T-helper 2 cell treated with Interferon-gamma antibody and Interleukin-4, amounts not matched to agents 100 ng/mL and 5 ng/mL, for 36 hours (primary cell): ENCODE results near the gene DIS3L2. TPM values are rescaled to one million over a fixed set of nuclear protein-coding genes. Genes with fewer than 3 reads are reported as not detected.
"Not testable (repeated sequence)": the region's sequence is repeated elsewhere in the genome, so short reads cannot be mapped to it uniquely, and the experiment has no call there.

ENCODE experiments used
- intact Hi-C: fragments of 100-400 bp; cut with micrococcal nuclease; formaldehyde crosslinking; loops from one replicate; pipeline ENCODE4 v1.15.1; 2023
- total RNA-seq: library from RNA; stranded (reverse); gene quantifications from 2 replicates; pipeline ENCODE4 v1.2.3, GENCODE V29; 2022

DIS3L2 gene
- total RNA-seq, 1 donor from 2014 or later = 43.7 TPM

DNA sequence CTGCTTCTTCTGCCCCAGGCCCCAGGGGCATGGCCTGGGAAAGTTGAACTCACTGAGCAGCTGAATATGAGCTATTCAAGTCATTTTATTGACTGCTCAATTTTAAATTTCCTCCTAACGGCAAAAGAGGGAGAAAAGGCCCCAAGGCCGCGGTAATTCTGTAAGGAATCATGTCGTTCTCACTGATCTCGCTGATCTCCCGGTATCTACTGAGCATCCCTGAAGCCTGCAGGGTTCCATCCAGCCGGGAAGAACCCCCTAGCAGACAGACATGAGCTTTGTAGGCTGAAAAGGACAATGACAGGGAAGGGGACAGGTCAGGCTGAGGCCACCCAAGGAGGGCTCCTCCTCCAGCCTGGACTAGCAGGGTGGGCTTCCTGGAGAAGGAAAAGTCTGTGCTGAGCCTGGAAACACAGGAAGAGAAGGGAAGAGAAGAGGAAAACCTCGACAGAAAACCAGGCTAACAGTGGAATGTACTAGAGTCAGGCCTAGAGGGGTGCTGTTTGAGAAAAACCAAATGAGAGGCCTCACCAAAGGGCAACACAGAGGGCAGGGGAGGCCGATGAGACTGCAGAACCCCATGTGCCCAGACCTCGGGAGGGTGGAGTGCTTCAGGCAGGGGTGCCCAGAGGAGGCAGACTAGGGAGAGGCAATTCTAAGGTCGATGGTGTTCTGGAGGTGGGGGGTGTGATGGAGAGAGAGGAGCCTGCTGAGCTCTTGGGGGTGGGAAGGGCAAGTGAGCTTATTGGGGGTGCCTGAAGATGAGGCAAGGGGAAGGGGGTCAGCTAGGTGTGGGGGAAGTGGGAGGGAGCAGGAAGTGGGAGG lies 32.4 kb upstream of the DIS3L2 start:
- intact Hi-C loops = loop anchor here (5.0 kb wide), 1 partner anchor 303 kb away; no protein-coding TSS in a partner anchor

DNA sequence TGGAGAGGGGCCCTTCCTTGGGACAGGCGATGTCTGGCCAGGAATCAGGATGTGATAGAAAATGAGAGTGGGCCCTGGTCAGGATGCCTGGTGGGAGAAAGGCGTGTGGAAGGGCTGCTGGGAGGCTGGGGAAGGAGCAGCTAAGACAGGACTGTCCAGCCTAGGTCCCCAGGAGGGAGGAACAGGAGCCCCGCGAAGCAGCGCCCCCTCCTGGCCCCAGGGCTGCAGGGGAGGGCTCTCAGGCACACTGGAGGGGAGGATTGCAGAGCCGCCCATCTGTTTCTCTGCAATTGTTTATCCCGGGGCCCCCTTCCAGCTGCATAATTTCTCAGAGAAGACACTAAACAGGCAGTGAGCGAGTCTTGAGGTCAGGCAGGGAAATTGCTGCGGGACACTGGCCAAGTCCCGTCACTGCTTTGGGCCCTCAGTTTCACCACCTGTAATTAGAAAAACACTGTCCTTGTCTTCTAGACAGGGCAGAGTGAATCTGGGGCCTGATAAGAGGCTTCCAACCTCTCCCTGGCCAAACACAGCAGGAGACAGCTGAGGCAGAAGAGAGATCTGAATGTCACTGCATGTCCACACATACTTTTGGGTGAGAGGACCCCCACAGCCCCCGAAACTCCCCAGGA lies 31.4 kb upstream of the DIS3L2 start:
- intact Hi-C loops = loop anchor here (5.0 kb wide), 1 partner anchor 302 kb away; no protein-coding TSS in a partner anchor

DNA sequence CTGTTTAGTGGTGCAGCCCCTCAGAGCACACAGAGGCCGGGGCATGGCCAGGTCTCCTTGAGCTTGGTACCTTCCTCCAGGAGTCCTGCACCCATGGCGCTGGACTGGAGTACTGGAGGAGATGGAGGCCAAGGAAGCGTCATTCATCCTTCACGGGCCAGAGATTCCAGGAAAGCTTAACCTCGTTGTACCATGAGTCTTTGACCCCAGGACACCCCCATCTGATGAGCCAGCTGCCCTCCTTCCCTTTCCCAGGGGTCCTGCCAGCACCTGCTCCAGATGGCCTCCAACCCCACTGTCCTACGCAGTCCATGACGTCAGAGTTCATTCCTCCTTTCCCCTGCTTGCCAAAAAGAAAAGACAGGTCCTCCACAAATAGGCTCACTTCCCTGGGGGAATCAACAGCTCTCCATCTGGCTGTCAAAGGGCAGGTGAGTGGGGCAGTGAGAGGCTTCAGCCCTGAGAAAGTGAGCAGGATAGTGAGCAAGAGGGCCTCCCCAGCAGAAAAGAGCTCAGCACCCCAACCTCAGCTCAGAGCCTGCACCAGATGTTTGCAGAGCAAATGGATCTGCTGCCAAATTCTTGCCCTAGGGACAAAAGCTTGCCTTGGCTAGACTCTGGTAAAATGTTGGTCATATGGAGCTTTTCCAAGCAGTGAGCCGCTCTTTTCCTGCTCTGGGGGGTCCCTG lies 30.8 kb upstream of the DIS3L2 start:
- intact Hi-C loops = no loop called here

DNA sequence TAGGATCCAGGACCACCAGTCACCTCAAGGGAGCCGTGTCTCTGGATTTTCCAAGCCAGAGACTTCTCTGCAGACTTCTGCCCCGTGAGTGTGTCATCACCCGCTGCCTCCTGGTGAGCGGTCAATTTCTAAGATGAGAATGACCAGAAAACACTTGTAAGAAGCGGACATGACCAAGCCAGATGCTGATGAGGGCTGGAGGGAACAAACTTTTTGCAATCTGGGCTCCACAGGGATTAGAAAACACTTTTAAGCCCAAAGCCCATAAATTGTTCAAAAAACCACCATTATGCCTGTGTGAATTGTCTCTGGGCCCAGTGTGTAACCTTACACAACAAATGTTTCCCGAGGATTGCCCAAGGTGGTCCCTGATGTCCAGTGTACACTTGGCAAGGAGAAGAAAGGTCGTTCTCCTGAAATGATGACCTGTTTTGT lies 30.0 kb upstream of the DIS3L2 start:
- intact Hi-C loops = no loop called here

DNA sequence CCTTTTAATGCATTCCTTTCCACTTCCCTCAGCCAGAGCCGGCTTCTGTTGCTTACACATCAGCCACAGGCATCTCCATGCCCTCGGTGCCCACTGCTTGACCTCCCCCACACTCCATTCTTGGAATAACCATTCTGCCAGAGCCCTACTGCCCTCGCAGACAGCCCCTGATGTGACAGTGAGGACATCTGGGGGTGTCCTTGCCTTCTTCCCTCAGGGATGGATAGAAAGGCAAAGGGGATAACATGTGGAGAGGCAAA lies 28.9 kb upstream of the DIS3L2 start:
- intact Hi-C loops = no loop called here

DNA sequence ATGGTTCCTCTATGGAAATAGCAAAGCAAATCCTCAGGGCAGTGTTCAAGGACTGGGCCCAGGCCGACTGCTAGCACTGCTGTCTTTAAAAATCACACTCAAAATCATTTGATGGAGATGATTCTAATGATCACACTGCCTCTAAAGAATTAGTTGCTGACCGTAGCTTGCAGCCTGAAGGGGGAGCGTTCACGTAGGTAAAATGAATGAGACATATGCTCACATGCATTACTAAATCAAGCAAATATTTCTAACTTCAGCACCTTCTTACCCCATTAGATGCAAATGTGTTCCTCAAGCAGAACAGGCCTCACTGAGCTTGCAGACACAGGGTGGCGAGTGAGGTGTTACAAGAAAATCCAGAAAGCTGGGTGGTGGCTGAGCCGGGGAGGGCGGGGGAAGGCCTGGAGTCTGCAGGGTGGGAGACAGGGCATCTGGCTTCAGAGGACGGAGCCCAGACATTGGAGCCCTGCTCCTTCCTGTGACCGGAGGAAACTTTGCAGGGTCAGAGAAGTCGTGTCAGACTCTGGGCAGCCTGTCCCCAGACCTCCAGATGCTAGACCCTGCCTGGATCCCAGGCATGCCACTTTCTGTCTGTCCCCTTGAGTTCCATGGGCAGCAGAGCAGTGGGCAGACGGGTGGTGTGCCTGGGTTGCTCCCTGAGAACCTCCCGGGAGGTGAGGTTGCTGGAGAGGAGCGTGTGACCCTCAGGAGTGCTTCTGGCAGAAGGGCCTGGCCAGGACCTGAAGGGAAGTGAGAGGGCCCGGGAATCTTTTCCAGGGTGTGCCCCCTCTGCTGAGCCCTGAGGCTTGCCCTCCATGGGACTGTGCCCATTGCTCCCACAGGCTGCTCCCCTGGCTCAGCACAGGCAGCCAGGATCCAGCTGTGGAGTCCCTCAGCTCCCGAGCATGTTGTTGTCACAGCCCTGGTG lies 28.3 kb upstream of the DIS3L2 start:
- intact Hi-C loops = no loop called here

DNA sequence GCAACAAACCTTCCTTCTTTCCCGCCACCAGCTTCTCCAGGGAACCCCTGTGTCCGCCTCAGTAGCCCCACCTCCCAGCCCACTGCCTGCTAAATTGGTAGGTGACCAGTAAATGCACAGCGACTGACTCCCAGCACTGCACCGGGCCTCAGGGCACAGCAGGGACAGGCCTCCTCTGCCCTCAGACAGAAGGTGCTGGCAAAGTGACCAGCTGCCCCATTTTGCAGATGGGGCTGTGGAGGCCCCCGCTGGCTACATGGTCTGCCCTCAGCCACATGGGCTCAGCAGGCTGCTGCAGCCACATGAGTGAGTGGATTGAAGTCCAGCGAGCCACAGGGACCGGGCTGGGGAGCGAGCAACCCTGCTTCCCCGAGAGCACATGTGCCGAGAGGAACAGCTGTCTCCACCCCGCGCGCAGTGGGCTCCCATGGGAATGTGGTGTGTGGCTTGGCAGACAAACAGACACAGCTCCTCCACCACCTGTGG lies 27.6 kb upstream of the DIS3L2 start:
- intact Hi-C loops = no loop called here

DNA sequence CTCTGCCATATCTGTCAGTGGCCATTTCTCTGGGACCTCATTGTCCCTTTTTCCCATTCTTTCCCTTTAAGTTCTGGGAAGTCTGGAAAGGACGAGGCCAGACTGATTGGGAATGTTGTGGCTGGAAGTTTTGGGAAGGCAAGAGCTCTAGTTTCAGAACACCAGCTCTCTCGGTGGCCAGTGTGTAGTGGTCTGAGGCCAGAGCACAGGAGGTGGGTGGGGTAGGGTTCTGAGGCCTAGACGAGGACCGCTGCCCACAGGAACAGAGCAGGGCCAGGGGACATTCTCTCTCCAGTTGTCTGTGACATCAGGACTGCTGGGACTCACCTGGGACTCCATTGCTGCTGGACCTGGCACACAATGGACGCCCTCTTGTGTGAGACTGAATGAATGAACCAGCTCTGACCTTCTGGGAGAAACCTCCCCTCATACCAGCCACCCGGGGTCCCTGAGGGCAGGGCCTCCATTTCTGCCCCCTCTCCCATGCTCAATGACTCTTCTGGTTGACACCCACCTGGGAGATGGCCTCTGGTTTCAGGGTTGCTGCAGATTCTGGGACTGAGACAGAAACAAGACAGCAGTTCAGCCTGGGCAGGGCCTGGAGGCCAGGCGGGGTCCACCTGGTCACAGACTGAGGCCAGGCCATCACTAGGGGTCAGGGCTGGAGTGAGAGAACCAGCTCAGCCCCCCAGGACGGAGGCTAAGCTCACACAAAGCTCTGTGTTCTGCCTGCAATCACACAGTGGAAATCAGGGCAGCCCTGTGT lies 26.9 kb upstream of the DIS3L2 start:
- intact Hi-C loops = no loop called here

DNA sequence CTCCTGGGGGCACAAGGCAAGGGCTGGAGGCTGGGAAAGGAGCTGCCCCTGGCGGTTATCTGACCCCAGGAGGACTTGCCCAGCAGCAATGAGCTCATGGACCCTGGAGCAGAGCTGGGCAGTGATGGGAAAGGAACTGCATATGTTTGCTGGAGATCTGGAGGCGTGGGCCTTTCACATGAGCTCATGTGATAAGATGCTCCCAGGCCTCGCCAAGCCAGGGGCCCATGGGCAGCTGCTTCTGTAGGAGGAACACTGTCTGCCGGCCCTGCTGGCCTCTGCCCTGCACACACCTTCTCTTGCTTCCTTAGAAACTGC lies 26.3 kb upstream of the DIS3L2 start:
- intact Hi-C loops = no loop called here

DNA sequence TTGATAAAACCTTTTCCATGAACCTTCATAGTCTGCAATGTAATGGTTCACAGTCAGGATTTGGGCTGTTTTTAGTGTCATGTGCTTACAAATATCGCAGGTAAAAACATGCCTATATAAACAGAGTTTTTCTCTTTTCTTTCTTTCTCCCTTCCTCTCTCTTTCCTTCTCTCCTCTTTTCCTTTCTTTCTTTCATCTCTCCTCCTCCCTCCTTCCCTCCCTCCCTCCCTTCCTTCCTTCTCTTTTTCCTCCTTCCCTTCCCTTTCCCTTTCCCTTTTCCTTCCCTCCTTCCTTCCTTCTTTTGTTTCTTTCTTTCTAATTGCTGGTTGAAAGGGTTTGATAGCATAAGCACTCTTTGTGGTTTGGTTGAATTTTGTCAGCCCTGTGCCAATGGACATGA lies 25.7 kb upstream of the DIS3L2 start:
- intact Hi-C loops = no loop called here

DNA sequence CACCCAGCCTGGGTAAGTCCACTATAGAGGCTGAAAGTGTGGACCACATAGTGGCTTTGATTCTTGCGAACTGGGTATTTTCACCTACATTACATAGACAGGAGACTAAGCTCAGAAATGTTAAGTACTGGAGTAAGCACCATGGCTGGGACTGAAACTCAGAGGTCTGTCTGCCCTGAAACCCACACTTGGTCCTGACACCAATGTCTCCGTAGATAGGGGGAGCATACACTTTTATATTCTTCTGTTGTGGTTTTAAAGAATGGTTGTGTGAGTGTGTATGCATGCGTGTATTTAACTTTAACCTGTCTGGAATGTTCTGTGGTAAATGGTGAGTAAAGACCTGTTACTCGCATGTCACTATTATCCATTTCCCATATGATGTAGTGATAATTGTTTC lies 25.0 kb upstream of the DIS3L2 start:
- intact Hi-C loops = no loop called here

DNA sequence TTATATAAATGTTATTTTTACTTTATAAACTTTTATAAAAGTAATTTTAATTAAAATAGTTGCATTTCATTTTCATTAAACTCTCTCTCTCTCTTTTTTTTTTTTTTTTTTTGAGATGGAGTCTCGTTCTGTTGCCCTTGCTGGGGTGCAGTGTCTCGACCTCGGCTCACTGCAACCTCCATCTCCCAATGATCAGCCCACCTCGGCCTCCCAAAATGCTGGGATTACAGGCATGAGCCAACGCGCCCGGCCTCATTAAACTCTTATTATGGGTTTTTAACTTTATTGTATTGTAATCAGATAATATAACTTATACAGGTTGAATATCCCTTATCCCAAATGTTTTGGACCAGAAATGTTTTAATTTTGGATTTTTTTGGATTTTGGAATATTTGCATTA lies 24.5 kb upstream of the DIS3L2 start:
- intact Hi-C loops = no loop called here

DNA sequence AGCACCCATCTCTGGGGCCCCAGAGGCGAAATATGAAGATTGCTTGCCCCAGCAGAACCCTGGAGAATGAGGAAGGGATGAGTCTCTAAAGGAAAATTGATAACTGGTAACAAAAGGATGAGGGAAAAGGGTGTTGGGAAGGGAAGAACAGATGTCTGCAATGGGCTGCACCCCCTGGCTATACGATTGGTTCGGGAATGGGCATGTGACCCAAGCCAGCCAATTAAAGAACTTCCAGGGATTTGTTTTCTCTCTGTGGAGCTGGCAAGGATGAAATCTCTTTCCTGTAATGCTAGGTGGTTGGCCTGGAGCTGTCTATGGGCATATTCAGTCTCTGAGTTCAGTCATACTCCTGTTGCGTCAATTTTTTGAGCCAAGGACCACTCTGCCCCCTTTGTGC lies 22.5 kb upstream of the DIS3L2 start:
- intact Hi-C loops = no loop called here

DNA sequence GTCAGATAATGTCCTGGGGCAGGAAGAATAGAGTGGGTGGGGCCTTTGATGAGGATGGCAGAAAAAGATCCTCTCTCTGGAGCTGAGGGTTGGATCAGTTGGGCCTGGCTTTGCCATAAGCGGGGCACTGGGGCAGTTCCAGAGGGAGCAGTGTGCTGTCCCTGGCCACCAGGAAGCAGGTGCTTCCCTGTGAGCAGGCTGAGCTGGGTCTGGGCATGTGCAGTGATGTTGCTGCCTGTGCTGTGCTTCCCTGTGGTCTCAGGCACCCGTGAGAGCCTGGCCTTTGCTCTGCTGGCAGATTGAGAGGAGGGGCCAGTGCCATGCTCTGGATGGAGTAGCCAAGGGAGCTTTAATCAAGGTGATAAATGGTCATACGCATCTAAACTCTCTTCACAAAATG lies 20.7 kb upstream of the DIS3L2 start:
- intact Hi-C loops = no loop called here

DNA sequence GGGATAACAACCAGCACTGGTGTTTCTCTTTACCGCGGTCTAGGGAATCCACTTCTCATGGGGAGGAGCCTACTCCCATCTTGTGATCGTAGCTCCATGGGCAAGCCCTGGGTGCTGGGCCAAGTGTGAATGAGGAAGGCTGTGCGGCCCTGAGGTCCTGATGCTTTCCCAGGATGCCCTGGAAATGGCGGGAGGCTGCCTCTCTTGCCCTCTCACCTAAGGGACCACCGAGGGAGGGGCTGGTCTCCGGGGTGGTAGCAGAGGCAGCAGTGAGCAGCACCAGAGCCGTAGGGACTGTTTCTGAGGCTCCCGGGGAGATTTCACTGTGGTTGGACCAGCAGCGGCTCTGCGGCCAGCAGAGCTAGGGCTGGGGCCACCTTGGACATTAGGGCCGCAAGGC lies 19.8 kb upstream of the DIS3L2 start:
- intact Hi-C loops = no loop called here

DNA sequence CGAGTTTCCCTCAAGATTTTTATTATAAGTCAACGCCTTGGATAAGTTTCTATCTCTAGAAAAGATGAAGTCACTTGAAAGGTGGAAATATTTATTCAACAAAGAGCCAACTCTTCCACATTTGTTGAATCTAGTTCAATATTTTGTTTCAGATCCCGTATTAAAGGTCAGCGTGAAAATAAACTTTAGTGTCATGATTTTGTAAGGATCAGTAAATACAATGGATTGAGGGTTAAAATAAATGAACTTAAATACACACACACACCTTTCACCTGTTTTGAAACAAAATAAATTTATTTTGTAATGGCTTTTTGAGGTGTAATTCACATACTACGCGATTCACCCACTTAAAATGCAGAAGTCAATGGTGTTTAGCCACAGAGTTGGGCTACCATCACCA lies 19.3 kb upstream of the DIS3L2 start:
- intact Hi-C loops = no loop called here

DNA sequence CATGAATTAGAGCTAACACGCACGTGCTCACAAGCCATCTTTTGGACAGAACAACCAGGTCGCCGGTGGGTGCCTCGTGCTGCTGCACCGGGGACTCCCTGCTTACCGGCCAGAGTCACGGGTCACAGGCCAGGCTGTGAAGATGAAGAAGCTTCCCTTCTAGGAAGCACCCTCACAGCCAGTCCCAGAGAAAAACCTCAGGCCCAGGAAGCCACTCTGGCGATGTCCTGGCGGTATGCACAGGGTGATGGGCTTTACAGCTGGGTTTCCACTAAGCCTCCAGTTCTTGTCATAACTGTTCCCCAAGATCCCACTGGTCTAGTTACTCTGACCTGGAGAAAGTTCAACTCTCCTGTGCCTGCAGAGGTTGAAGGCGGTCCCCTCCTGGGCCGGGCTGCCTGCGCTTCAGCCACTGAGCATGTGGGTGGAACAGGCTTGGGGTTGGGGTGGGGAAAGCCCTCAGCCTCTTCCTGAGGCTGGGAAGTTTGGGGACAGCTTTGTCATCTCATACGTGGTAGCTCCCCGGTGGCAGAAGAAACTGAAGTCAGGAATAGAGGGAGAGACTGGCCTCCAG lies 15.2 kb upstream of the DIS3L2 start:
- intact Hi-C loops = no loop called here

DNA sequence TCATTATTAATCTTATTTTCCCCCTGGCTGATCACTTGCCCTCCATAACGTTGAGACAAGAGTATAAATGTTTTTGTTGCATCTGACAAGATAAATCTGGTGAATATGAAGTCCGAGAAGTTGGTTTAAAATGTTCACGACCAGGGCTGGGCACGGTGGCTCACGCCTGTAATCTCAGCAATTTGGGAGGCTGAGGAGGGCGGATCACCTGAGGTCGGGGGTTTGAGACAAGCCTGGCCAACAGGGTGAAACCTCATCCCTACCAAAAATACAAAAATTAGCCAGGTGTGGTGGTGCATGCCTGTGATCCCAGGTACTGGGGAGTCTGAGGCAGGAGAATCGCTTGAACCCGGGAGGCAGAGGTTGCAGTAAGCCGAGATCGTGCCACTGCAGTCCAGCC lies 14.4 kb upstream of the DIS3L2 start:
- intact Hi-C loops = not testable (repeated sequence)

DNA sequence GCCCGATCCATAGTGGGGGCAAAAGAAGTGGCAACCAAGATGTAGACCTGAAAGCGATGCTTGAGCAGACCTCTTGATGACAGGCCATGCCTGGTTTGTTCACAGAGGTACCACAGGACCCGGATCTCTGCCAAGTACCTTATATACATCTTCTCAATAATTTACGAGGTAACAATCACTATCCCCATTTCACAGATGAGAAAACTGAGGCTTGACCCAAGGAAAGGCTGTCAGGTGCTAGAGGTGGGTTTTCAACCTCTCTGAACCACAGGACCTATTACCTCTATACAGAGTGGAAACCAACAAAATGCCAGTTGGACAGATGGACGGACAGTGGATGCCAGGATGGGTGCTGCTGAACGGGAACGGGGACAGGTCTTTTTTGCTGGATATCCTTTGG lies 13.8 kb upstream of the DIS3L2 start:
- intact Hi-C loops = no loop called here

DNA sequence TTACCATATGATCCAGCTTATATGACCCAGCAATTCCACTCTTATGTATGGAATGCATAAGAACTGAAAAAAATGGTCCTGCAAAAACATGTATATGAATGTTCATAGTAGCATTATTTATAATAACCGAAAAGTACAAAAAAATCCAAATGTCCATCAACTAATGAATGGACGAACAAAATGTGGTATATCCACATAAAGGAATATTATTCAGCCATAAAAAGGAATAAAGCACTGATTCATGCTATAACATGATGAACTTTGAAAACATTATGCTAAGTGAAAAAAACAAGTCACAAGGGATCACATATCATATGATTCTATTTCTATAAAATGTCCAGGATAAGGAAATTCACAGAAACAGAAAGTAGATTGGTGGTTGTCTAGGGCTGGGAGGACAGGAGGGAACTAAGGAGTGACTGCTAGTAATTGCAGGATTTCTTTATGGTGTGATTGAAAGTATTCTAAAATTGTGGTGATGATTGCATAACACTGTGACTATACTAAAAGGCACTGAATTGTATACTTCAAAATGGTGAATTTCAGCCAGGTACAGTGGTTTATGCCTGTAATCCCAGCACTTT lies 10.0 kb upstream of the DIS3L2 start:
- intact Hi-C loops = no loop called here
